HG03196 (cell line): ENCODE data around the gene NFX1.
A peak's percentile ranks its signal among the peaks of the same experiment; 100 is the strongest.
"Not testable (repeated sequence)": the region's sequence is repeated elsewhere in the genome, so short reads cannot be mapped to it uniquely, and the experiment has no call there.

Source experiments
- ATAC-seq: cut with Tn5 transposase; IDR thresholded peaks from one replicate; pipeline ENCODE4 v1.9.1; 2021; ENCODE audit not compliant: unreplicated experiment

The NFX1 gene

DNA sequence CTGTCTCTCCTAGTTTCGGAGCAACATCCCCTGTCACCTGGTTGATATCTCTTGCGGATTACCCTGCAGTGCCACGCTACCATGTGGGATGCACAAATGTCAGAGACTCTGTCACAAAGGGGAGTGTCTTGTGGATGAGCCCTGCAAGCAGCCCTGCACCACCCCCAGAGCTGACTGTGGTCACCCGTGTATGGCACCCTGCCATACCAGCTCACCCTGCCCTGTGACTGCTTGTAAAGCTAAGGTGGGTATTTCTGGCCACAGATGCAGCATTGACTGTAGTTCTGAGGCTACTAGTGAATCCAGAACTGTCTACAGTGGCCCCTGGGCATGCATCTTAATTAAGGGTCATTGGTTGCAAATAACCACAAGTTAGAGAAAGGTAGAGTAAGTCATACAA lies 61.2 kb downstream of the NFX1 start:
- ATAC-seq: no peak

DNA sequence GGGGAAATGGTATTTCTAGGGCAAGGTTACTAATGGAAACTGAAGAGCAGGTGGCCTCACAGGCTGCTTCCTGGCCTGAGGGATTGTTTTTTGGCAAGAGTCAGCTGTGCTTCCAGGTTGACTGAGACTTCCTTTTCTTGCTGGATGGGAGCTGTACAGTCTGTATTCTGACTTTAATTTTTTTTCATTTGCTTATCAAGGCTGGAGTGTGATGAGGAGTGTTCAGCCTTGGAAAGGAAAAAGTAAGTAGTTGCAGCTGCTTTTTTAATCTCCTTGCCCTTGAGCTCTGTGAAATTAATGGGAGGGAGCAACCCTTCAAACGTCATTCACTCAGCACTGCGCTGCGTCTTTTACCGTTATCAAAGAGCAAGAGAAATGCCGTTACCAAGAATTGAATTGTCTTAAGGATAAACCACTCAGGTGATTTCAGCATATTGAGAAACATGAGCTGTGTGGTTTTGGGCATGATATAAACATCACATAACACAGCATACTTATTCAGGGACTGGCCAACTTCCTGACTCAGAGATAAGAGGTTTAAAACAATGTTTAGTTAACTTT lies 64.4 kb downstream of the NFX1 start:
- ATAC-seq: no peak

DNA sequence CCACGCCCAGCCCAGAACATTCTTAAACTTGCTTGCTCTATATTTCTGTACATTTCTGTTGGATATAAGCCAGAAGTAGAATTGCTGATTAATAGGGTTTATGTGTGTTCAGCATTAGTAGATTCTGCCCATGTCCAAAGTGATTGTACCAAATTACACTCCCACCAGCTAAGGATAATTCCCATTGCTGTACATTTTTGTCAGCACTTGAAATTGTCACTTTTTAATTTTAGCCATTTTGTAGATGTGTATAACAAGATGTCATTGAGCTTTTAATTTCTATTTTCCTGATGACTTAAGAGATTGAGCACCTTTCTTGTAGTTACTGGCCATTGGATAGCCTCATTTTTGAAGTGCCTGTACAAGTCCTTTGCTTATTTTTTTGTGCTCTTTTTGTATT lies 65.6 kb downstream of the NFX1 start:
- ATAC-seq: no peak

DNA sequence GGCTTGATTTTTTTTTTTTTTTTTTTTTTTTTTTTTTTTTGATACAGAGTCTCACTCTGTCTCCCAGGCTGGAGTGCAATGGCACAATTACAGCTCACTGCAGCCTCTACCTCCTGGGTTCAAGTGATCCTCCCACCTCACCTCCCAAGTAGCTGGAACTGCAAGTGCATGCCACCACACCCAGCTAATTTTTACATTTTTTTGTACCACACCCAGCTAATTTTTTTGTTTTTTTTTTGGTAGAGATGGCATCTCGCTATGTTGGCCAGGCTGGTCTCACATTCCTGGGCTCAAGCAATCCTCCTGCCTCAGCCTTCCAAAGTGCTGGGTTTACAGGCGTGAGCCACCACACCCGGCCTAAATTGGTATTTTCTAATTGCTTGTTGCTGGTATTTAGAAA lies 68.3 kb downstream of the NFX1 start:
- not testable (repeated sequence) for ATAC-seq

DNA sequence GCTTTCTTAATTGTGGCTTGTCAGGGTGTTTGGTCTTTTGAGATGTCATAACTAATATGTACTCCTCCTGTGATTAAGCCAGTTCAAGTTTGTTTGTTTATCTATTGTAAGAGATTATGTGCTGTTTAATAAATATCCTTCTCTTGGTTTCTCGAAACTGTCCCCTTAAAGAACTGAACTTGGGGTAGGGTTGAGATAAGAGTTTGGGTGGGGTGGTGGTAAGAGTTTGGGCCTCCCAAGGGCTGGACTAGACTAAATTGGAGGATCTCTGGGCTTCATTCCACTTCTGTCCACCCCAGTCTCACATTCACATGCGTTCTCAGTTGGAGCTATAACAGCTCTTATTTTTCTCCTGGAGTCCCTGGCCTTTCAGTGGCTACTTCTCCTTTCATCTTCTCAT lies 73.8 kb downstream of the NFX1 start:
- no peak for ATAC-seq

DNA sequence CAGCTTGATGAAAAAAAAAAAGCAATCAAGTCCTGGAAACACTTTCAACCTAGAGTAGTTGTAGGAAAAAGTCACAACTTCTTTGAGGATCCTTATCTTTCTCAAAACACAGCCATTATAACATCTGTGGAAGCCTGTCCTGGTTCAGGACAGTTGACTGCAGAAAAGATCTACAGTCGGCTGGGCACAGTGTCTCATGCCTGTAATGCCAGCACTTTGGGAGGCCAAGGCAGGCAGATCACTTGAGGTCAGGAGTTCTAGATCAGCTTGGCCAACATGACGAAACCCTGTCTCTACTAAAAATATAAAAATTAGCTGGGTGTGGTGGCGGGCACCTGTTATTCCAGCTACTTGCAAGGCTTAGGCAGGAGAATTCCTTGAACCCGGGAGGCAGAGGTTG lies 74.5 kb downstream of the NFX1 start:
- not testable (repeated sequence) for ATAC-seq

DNA sequence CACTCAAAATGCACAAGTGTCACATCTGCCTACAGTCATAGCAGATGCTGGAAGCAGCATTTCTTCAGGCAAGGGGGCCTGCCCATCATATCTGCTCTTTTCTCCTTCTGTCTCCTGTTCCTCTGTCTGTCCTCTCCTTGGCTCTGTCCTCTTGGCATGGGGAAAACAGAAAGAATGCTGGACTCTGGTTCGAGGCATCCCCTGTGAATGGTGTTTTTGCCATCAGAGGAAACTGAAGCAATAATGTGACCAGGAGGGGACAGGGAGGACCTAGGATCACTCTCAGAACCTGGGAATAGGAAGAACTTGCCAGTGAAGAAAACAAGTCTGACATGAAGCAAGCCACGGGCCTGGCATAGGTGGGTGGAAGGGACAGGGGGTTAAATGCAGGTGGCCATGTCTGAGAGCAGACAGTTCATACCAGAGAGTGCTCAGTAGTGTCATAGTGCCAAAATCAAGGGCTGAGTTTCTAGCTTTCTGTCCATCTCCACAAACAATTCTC lies 76.7 kb downstream of the NFX1 start:
- ATAC-seq: no peak

DNA sequence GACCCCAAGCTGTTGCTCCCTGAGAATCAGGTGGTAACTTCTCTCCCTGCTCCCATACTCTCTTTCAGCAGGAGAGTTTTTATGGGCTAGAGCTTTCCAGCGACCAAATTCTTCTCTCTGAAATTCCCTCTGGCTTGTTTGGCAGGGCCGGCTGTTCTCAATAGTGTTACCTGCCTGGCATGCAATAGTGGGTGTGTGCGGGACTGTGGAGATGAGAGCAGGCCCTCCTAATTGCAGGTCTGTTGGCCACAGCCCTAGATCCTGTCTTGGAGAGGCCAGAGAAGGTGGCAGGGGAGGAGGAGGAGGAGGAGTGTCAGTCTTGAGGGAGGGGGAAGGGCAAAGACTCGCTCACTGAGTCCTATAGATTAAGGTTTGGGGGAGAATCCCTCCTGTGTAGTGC lies 82.6 kb downstream of the NFX1 start:
- no peak for ATAC-seq

DNA sequence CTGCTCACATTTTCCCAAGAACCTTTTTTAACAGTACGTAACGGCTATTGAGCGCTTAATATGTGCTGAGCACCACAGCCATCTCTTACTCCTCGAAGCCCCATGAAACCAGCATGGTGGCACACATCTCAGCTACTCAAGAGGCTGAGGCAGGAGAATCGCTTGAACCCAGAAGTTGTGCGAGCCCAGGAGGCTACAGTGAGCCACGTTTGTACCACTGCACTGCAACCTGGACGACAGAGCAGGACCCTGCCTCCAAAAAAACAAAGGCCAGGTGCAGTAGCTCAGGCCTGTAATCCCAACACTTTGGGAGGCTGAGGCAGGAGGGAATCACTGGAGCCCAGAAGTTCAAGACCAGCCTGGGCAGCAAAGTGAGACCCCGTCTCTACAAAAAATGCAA lies 83.9 kb downstream of the NFX1 start:
- no peak for ATAC-seq

DNA sequence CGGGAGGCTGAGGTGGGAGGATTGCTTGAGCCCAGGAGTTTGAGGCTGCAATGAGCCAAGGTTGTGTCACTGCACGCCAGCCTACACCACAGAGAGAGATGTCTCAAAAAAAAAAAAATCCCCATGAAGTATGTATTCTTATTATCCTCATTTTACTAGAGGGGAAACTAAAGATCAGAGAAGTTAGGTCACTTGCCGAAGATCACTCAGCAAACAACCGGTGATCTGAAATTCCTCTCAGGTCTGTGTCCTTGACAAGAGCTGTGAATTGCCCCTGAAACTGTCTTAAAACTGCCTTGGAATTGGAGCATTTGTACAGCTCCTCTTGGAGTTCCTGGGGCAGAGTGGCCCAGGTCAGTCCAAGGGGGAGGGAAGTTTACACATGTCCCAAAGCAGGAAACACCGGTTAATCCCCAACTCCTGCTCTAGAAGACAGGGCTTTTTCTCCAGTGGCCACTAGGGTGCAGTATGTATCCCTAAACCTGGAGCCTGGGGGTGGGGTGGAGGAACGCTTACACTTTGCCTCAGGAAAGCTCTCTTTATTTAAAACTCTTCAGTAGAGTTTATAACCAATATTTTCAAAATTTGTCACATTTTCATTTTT lies 84.4 kb downstream of the NFX1 start:
- peak; percentile 50 for ATAC-seq

DNA sequence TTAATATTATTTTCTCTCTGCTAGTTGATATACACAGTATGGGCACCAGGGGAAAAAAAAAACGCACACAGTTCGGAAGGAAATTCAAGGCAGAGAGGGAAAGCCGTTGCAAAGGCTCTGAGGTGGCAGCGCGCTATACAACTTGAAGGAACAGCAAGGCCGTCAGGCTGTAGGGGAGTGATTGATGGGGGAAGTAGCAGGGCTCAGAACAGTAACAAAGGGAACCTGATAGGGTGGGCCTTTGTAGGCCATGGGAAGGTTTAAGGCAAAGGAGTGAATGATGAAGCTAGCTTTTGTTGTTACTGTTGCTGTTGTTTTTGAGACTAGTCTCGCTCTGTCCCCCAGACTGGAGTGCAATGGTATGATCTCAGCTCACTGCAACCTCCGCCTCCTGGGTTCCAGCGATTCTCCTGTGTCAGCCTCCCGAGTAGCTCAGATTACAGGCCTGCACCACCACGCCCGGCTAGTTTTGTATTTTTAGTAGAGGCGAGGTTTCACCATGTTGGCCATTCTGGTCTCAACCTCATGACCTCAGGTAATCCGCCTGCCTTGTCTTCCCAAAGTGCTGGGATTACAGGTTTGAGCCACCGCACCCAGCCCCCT lies 85.0 kb downstream of the NFX1 start:
- no peak for ATAC-seq

DNA sequence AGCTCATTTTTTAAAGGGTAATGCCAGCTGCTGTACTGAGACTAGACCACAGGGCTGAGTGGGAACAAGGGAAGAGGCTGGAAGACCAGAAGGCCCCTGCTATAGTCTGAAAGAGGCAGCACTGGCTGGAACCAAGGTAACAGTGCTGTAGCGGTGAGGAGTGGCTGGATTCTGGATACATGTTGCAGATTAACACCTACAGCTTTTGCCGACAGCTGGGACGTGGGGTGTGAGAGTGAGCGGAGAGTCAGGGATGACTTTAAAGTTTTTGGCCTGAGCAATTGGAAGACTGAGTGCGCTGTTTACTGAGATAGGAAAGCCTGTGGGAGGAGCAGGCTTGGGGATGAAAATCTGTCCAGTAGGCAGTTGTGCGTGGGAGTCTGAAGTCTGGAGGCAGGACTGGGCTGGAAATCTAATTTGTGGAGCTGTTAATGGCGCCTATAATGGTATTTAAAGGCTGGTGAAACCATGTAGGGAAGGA lies 85.6 kb downstream of the NFX1 start:
- ATAC-seq: no peak

DNA sequence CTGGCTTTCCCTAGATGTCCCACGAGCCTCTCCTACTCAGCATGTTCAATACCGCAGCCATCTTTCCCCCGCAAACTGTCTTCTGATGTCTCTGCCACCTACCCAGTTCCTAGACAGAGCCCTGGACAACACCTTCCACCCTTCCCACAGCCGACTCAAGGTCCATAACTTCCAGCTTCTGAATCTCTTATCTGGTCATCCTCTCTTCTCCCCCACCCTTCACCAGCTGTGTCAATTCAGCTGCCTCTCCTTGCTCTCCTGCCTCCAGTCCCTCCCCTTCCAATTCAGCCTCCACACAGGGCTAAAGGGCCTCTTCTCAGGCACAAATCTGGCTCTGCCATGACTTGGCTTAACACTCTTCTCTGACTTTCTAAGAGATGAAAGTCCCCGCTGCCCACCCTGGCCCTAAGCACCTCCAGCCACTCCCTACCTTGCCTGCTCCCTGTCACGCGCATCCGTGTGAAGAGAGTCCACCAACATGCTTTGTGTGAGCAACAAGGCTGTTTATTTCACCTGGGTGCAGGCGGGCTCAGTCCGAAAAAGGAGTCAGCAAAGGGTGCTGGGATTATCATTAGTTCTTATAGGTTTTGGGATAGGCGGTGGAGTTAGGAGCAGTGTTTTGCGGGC lies 86.9 kb downstream of the NFX1 start:
- ATAC-seq: no peak

DNA sequence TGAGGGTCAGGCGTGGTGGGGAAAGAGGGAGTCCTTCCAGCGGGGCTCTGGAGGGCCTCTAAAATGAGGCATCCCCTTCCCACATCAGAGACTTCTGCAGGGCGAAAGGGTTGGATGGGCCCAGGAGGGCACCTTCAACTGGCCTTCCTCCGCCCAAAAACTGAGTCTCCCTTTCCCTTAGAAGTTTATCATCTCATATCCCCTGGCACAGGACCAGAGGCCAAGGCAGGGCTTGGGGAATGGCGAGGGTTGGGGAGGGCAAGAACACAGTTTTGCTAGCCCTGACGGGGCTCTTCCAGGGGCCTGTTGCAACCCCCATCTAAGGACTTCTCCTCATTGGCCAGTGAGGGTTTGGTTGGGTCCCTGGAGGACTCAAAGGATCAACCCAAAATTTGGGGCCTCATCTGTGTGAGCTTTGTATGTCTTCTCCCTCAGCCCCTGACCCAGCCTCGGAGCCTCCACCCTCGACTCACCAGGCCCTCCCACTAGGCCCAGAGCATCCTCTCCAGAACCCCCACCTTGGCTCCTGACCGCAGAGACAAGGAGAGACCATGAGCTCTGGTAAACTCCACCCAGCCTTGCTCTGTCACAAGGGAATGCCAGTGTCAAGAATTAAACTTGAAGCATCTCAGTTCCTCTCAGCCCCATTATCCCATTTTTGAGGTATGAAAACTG lies 87.9 kb downstream of the NFX1 start:
- no peak for ATAC-seq

DNA sequence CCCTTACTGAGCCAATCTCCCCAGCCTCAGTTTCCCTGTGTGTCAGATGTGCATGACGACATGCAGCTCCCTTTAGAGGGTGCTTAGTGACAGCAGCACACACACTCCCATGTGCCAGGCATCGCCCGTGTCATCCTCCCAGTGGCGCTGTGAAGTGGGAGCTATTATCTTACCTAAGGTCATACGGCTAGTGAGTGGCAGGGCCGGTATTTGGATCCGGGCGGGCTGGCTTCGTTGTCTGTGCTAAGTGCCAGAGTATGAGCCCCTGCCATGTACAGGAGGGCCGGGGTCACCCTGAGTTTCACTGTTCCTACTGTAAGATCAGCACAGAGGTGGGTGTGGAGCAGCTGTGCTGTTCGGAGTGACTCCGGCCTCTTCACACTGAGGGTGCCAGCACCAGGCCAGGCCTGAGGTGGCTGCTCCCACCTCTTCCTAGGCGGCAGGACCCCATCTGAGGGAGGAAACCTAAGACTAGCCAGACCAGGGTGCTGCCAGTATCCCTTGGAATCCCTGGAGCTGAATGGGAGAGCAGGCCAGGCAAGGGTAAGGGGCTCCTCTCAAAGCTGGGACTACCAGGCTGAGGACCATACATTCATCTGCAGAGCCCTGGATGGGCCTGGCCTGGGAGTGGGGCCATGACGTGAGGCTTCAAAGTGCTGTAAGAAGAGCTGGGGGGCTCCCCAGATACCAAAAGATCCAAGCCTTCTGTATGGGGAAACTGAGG lies 89.5 kb downstream of the NFX1 start:
- ATAC-seq: no peak

DNA sequence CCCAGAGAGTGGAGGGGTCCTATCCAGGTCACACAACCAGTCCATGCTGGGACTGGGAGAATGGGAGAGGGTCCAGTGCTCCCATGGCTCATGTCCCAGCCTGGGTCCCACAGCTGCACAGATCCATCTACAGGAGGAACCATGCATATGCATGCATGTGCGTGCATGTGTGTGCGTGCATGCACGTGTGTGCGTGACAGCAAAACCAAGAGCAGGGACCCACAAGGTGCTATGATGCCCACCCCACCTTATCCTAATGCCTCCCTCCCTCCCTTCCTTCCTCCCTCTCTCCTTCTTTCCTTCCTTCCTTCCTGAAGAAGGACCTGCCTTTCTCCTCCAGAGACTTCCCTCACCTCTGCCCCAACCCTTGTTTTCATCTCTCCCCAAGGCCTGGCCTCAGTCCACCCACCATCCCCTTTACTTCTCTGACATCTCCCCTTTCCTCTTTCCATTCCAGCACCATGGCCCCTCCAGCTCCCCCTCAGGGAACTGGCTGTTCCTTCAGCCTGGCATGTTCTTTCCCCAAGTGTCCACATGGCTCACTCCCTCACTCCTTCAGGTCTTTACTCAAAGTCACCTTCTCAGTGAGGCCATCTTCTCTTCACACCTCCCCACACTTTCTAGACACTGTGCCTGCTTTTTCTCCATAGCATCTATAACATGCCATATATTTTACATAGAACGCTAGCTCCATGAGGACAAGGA lies 90.2 kb downstream of the NFX1 start:
- no peak for ATAC-seq

DNA sequence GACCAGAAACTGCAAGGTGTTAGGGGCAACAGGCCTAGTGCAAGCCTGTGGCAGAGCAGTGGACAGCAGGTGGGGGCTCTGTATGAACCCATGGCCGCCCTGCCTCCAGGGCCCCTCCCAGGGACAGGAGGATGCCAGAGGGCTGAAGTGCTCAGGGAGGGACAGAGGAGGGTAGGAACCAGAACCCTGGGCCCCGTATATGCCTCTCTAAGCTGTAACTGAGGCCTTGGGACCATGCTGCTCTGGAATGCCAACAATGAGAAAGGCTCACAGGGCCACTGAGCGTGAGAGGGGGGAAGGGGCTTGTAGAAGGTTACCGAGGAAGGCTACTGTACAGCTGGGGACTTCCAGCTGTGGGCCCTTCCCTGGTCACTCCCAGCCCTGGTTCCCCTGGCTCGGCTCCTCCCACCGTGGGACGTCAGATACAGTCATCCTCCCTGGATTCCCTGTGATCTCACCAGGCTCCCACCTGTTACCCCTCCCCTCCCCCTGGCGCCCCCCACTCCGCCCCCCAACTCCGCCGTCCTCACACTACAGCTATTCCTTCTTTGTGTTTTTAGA lies 91.0 kb downstream of the NFX1 start:
- ATAC-seq: no peak

DNA sequence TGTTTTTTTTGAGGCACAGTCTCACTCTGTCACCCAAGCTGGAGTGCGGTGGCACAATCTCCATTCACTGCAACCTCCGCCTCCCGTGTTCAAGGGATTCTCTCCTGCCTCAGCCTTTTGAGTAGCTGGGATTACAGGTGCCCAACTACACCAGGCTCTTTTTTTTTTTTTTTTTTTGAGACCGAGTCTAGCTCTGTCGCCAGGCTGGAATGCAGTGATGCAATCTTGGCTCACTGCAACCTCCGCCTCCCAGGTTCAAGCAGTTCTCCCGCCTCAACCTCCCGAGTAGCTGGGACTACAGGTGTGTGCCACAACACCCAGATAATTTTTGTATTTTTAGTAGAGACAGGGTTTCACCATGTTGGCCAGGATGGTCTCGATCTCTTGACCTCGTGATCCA lies 92.1 kb downstream of the NFX1 start:
- ATAC-seq: not testable (repeated sequence)

DNA sequence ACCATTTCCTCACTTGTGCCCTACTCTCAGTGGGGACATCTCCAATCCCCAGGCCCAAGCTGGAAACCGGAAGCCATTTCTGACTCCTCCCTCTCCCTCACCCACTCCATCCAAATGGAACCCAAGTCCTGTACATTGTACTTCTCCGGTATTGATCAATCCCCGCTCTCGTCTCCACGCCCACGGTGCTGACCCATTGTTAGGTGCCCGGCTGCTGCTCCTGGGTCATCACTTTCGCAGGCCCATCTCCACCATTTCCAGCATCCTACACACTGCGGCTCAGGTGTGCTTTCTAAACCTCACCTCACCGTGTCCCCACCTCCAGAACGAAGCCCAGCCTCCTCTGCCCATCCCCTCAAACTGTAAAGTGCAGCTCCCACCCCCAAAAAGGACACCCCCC lies 93.1 kb downstream of the NFX1 start:
- not testable (repeated sequence) for ATAC-seq

DNA sequence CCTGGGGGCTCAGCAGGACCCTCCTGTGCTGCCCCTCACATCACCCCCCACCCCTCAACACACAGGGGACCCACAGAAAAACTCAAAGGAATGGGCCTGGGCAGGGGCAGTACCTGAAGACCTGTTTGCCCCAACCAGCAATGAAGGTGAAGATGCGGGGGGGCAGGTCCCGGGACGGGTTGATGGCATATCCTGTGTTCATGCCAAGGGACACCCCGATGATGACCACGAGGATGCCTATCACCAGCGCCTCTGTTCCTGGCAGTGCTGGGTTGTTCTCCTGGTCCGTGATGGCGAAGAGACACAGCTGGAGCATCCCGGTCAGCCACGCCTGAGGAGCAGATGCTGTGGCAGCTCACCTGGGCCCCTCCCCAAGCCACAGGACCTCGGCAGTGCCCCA lies 95.2 kb downstream of the NFX1 start:
- not testable (repeated sequence) for ATAC-seq
